SJSA1 (cell line): Measurements from ENCODE around the gene PUM2. TPM values are rescaled to one million over a fixed set of nuclear protein-coding genes. Genes with fewer than 3 reads are reported as not detected.
A peak's percentile ranks its signal among the peaks of the same experiment; 100 is the strongest.

Experiments used
- DNase-seq, 2 experiments: peaks; one replicate each; pipeline ENCODE4 v3.0.0-alpha.2; 2015 to 2020; ENCODE audit warnings: low spot score in 2 of 2, low read depth in 1 of 2
- H3K27ac ChIP-seq: fragments of 250-450 bp; sonication (Bioruptor Pico); 2 replicates; pipeline ENCODE4 v1.5.1; 2020; ENCODE audit warnings: mild to moderate bottlenecking, moderate library complexity
- H3K27me3 ChIP-seq: fragments of 250-450 bp; sonication (Bioruptor Pico); replicated peaks from 2 replicates; pipeline ENCODE4 v1.5.1; 2020; ENCODE audit warnings: mild to moderate bottlenecking, moderate library complexity
- H3K36me3 ChIP-seq: fragments of 250-450 bp; sonication (Bioruptor Pico); 2 replicates; pipeline ENCODE4 v1.5.1; 2020; ENCODE audit warnings: mild to moderate bottlenecking
- H3K4me1 ChIP-seq: fragments of 250-450 bp; sonication (Bioruptor Pico); replicated peaks from 2 replicates; pipeline ENCODE4 v1.6.1; 2021; ENCODE audit warnings: mild to moderate bottlenecking
- H3K4me3 ChIP-seq: fragments of 250-450 bp; sonication (Bioruptor Pico); 2 replicates; pipeline ENCODE4 v1.5.1; 2020; ENCODE audit warnings: mild to moderate bottlenecking
- H3K9me3 ChIP-seq: fragments of 250-450 bp; sonication (Bioruptor Pico); replicated peaks from 2 replicates; pipeline ENCODE4 v1.5.1; 2020; ENCODE audit warnings: mild to moderate bottlenecking
- total RNA-seq: library from RNA; depleted of rRNA; stranded (reverse); fragments of >200 nt; shearing (Covaris generic); gene quantifications from 2 replicates; pipeline ENCODE4 v1.2.3, GENCODE V29; 2014

The PUM2 gene
- total RNA-seq, 1 experiment from 2014 or later: 23.4 TPM

DNA sequence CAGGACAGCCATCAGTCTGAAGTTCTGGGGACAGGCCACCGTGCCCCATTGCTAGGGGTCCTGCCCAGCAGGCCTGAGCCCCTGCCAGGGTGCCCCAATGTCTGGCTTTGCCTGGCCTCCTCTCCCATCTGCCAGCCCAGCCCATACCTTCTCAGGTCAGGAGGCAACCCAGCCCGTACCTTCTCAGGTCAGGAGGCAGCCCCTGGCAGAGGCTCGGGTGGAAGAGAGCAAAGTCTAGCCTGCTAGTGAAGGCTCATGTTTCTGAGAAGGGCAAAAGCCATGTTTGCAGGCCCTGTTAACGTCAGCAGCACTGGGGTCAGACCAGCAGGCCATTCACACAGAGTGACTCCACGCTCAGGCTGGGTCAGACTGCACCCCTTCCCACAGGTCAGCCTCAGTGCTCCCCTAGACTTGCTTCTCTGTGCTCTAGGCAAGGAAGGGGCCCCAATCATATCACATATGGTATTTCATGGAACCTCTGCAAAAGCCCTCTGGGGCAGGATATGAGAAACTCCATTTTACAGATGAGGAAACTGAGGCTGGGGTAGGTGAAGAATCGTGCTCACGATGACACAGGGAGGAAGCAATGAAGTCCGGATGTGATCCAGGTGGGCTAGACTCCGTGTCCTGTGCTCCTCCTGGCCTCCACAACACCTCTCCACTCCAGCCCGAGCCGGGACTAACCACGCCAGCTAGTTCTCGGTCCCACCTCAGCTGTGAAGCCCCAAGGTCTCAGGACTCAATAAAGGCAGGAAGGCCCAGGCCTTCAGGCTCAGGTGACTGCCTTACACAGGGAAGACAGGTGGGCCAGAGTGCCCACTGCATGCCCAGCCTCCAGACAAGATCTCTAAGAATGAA lies 135.2 kb downstream of the PUM2 start:
- no peaks in the 10 kb centered on the region for H3K9me3 ChIP-seq
- no peak overlapping the region for H3K4me3 ChIP-seq
- peaks cover 23% of the 10 kb centered on the region for H3K36me3 ChIP-seq
- H3K4me1 ChIP-seq: peaks cover 5% of the 10 kb centered on the region
- no peaks in the 10 kb centered on the region for H3K27me3 ChIP-seq
- no peak for DNase-seq
- no peak overlapping the region for H3K27ac ChIP-seq

DNA sequence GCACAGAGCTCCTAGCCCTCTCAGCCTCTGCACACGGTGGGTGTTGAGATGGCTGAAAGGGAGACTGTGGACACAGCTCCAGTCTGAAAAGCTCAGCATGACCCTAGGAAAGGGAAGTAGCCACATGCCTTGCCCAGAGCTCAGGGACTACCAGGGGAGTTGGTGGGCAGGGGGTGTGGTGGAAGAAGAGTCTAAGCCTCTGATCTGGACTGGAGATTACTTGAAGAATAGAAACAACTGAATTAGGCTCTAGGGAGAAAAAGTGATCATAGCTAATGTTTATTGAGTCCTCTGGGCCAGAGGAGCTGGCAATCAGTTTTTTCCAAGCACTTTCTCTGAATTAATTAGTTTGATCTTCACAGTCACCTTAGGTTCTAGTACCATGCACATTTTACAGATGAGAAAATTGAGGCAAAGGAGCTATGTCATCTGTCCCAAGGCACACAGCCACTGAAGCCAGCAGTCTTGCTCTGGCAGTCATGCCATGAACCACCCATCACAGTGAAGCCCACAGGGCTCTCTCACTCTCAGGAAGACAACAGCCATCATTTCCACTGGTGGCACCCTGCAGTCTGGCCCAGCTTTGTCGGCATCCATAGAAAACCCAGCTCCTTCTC lies 136.0 kb downstream of the PUM2 start:
- H3K4me1 ChIP-seq: no peaks in the 10 kb centered on the region
- no peak overlapping the region for H3K4me3 ChIP-seq
- peaks cover 16% of the 10 kb centered on the region for H3K36me3 ChIP-seq
- DNase-seq: no peak
- no peak overlapping the region for H3K27ac ChIP-seq
- H3K9me3 ChIP-seq: no peaks in the 10 kb centered on the region
- H3K27me3 ChIP-seq: no peaks in the 10 kb centered on the region

DNA sequence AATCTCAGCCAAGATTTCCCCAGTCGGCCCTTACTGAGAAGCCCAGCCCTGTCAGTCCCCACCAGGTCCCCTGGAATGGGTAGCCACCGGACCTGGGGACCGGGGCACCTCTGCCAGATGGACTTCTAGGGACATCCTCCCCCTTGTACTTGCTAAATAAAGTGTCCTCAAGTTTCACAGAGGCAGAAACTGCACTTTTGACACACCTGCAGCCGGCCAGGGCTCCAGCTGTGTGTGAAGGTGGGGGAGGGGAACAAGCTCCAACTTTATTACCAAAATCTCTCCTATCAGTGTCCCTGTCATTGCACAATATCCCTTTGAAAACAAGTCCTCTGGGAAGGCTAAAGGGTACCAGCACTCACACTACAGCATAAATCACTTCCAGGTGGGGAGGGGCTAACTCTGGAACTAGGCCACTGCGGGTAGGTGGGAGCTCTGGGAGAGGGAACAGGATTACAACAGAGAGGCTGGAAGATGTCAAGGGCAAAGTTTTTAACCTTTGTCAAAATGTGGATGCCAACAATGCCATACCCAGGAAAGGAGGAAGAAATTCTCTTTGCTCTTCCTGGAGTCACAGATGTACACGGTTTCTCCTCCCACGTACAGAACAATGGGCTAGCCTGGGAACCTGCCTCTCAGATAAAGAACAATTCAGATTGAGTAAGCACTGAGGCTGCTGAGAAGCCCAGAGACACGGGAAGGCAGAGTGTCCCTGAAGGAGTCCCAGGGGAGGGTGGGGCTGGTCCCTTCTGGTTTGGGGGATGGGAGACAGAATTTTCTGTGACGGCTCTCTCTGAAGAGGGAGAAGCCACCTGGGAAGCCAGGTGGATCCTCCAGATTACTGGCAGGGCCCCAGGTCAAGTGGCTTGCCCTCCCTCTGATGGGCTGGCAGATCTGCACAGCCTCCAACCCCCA lies 136.7 kb downstream of the PUM2 start:
- Histone ChIP-seq H3K36me3 (peaks cover 11% of the 10 kb centered on the region; the same call in 1 of the 2 replicates), H3K27me3 (no peaks in the 10 kb centered on the region), H3K27ac (no peak overlapping the region), H3K4me1 (no peaks in the 10 kb centered on the region), H3K9me3 (no peaks in the 10 kb centered on the region), H3K4me3 (no peak overlapping the region)
- DNase-seq: no peak

DNA sequence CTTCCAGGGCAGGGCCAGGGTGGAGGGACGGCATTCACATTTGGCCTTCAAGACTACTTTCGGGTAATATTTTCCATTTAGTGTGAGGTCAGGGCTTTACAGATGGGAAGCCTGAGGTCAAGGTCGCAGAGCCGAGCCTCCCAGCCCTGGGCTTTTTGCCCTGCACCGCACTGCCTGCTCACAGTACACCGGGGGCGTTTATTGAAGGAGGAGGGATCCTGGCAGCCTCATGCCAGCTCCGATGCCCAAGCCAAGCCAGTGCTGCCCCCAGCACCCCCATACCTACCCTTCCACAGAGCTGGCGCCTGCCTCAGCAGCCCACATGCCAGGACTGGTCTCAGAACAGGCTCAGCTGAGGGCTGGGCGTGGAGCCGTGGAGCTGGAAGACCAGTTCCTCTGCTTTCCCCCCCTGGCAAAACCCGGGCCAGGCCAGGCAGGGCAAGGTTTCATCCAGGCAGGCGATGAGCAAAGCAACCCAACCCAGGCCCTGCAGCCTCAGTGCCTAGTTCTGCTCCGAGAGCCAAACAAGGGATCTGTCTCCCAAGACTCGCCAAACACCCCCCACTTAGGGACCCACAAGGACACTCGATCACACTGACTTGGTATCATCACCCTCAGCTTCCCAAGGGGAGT lies 137.7 kb downstream of the PUM2 start:
- no peaks in the 10 kb centered on the region for H3K9me3 ChIP-seq
- no peak overlapping the region for H3K4me3 ChIP-seq
- H3K27ac ChIP-seq: no peak overlapping the region
- peaks cover 6% of the 10 kb centered on the region; the same call in 1 of the 2 replicates for H3K36me3 ChIP-seq
- DNase-seq: no peak
- no peaks in the 10 kb centered on the region for H3K27me3 ChIP-seq
- peaks cover 7% of the 10 kb centered on the region for H3K4me1 ChIP-seq

DNA sequence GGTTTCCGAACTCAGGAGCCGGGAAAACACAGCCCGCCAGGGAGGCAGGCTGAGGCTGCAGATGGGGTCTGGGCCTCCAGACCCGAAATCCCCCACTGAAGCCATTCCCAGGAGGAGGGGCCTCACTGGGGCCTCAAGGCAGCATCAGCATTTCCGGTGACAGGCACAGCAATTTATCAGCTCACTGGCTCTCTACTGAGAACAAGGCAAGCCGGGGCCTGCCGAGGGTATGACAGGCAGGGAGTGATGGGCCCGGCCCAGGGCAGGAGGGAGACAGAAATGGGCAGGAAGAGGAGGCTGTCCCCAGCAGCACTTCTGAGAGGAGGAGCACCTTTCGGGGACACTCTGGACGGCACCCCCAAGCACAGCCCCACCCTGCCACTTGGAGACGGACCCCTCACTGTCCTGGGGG lies 138.2 kb downstream of the PUM2 start:
- no peak for DNase-seq
- Histone ChIP-seq H3K9me3 (no peaks in the 10 kb centered on the region), H3K36me3 (peaks cover 5% of the 10 kb centered on the region; the same call in 1 of the 2 replicates), H3K27ac (no peak overlapping the region), H3K27me3 (no peaks in the 10 kb centered on the region), H3K4me3 (no peak overlapping the region), H3K4me1 (peaks cover 9% of the 10 kb centered on the region)

DNA sequence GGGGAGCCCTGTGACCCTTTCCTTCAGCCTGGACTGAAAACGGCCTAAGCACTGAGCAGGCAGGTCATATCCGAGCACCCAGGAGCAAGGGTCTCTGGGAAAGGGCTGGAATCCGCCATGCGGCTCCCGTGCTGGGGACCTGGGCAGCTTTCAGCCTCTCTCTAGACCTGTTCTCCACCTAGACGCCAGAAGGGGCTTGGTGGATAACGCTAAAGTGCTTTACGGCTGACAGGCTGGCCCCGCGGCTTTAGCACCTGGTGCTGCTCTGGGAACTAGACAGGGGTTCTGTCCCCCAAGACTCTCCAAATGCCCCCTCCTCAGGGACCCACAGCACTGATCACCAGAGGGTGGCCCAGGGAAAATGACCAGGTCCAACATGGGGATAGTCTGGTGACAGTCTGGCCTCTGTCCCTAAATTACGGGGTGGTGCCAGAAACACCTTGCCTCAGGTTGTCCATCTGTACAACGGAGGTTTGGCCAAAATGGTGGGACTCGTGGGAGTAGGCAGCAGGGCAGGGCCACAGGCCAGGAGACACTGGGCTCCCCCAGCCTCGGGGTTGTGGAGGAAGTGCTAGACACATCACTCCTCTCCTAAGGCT lies 138.7 kb downstream of the PUM2 start:
- Histone ChIP-seq H3K36me3 (peaks cover 5% of the 10 kb centered on the region; the same call in 1 of the 2 replicates), H3K4me3 (no peak overlapping the region), H3K27ac (no peak overlapping the region), H3K27me3 (no peaks in the 10 kb centered on the region), H3K4me1 (peaks cover 9% of the 10 kb centered on the region), H3K9me3 (no peaks in the 10 kb centered on the region)
- DNase-seq: no peak

DNA sequence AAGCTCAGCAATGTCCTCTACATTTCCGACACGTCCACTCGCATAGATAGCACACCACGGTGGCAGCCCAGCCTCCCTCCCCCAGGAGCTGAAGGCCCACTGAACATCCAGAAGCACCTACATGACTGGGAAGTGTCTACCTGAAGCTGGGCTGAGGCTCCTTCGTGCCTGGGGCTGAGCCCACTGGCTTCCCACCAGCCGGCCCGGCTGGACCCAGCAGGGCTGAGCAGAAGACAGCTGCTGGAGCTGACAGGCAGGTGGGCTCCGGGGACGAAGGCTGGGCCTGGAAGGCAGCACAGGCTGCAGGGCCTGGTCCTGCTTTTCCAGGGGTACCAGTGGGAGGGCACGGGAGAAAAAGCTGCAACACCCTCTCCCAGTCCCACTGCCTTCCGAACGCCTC lies 139.2 kb downstream of the PUM2 start:
- no peak overlapping the region for H3K4me3 ChIP-seq
- H3K4me1 ChIP-seq: peaks cover 9% of the 10 kb centered on the region
- no peak overlapping the region for H3K27ac ChIP-seq
- no peaks in the 10 kb centered on the region for H3K27me3 ChIP-seq
- H3K36me3 ChIP-seq: peaks cover 5% of the 10 kb centered on the region; the same call in 1 of the 2 replicates
- no peak for DNase-seq
- no peaks in the 10 kb centered on the region for H3K9me3 ChIP-seq

DNA sequence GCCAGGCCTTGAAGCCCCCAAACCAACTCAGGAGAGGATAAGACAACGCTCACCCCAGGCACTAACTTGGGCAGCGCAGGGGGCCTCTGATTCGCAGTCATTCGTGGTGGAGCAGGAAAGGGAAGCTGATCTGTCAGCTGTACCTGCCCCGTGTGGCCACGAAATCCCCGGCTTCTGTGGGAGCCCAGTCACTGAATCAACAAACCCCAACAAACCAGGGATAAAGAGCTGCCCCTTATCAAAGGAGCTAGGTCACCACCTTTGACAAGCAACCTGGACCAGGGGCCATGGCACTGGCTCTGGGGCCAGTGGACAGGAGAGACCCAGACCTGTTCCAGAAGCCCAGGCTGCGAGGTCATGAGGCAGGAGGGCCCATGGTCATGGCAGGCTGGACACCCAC lies 140.2 kb downstream of the PUM2 start:
- peaks cover 9% of the 10 kb centered on the region for H3K4me1 ChIP-seq
- H3K27ac ChIP-seq: no peak overlapping the region
- H3K27me3 ChIP-seq: no peaks in the 10 kb centered on the region
- H3K4me3 ChIP-seq: no peak overlapping the region
- H3K9me3 ChIP-seq: no peaks in the 10 kb centered on the region
- DNase-seq: no peak
- H3K36me3 ChIP-seq: peaks cover 5% of the 10 kb centered on the region; the same call in 1 of the 2 replicates

DNA sequence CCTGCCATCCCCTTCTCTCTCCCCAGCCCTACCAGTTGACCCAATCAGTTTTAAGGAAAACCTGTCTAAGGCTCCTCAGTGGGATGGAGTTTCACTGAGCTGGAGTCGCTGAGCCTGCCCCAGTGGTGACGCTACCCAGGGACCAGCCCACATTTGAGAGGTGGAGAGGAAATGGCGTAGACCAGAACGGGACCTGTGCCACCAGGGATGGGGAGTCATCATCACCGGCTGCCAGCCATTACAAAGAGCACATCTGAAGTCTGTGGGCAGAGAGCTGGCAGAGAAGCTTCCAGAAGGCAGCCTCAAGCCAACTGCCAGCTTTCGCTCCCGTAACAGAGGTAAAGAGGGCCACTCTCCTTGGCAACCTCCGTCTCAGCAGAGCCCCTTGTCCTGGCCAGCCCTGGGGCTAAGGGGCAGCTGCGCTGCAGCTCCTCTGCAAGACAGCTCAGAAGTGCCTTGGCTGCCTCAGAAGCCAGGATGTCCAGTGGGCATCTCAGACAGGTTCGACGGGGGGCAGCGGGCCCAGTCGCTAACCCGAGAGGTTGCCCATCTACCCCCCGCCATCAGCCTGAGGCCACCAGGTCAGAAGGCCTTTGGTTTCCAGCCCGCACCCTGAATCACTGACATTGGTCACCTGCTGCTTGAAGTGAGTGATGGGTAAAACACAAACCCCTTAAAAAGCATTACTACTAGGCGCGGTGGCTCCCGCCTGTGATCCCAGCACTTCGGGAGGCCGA lies 141.1 kb downstream of the PUM2 start:
- Histone ChIP-seq H3K4me1 (peaks cover 9% of the 10 kb centered on the region), H3K36me3 (peaks cover 13% of the 10 kb centered on the region), H3K4me3 (no peak overlapping the region), H3K27me3 (no peaks in the 10 kb centered on the region), H3K27ac (no peak overlapping the region), H3K9me3 (no peaks in the 10 kb centered on the region)
- DNase-seq: no peak

DNA sequence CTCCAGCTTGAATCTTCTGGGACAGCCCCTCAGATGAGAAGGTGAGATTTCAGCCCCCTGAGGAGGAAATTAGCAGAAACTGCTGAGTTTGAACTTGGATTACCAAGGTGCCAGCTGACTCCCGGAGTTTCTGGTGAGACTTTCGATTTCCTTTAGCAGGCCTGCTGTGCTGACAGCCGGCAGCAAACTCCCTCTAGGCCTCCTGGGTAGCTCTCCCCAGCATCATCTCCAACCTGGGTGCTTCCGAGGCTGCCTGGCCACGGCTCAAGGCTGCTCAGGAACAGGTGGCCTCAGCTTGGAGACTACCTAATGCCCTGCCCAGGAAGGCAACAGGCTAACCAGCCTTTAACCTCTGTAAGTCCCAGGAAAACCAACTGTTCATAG lies 142.2 kb downstream of the PUM2 start:
- Histone ChIP-seq H3K27me3 (no peaks in the 10 kb centered on the region), H3K4me3 (no peak overlapping the region), H3K9me3 (no peaks in the 10 kb centered on the region), H3K36me3 (peaks cover 21% of the 10 kb centered on the region), H3K27ac (no peak overlapping the region), H3K4me1 (peaks cover 9% of the 10 kb centered on the region)
- DNase-seq: peak in 1 of 2 experiments; percentile 26

DNA sequence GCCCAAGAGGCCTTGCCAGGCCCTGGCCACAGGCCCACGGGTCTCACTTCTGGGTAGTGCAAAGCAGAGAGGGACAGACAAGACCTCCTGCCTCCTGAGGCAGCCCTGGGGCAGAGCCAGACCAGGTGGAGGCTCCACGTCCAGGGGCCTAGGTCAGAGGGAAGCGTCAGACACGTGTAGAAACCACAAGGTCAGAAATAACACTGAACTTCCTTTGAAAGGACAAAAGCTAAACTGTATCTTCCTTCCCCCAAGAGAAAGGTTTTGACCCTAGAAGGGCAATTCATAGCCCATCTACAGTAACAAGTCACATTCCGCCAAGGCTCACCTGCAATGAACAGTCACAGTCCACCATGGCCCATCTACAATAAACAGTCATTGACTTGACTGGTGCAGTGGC lies 143.6 kb downstream of the PUM2 start:
- Histone ChIP-seq H3K27me3 (no peaks in the 10 kb centered on the region), H3K36me3 (peaks cover 35% of the 10 kb centered on the region), H3K4me1 (peaks cover 9% of the 10 kb centered on the region), H3K4me3 (no peak overlapping the region), H3K9me3 (no peaks in the 10 kb centered on the region), H3K27ac (no peak overlapping the region)
- DNase-seq: no peak

DNA sequence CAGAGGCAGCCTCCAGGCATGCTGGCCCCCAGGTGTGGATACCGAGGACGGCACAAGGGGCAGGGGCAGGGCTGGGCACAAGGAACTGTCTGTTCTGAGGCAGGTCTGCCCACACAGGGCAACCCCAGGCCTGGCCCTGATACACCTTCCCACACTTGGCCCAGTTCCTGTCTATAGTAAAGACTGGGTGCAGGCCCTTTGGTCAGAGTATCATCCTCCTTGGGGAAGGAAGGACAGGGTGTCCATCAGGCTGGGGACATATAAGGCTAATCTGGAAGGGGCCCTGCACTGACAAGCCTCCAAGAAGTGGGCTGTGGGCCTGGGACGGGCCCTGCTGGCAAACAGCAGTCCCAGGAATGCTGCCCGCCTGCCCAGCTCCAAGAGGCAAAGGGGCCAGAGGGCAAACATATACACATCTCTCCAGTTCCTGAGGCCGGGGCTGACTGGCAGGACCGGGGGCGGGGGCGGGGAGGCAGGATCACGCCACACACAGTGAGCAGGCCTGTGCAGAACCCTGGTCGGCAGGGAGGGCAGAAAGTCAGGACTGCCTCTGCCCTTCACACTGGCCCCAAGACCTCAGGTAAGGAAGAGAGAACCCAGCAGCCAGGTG lies 144.6 kb downstream of the PUM2 start:
- Histone ChIP-seq H3K27me3 (no peaks in the 10 kb centered on the region), H3K4me1 (peaks cover 9% of the 10 kb centered on the region), H3K27ac (no peak overlapping the region), H3K9me3 (no peaks in the 10 kb centered on the region), H3K36me3 (peaks cover 35% of the 10 kb centered on the region), H3K4me3 (no peak overlapping the region)
- no peak for DNase-seq
